ENCODE measurements around the gene CREB3L1. TPM values are rescaled to one million over a fixed set of nuclear protein-coding genes. Genes with fewer than 3 reads are reported as not detected.

Gene CREB3L1
- total and polyA plus RNA-seq, 2 experiments from 2014 or later = 8.5 to 10.4 TPM

- TF ChIP-seq, protein P1, sequence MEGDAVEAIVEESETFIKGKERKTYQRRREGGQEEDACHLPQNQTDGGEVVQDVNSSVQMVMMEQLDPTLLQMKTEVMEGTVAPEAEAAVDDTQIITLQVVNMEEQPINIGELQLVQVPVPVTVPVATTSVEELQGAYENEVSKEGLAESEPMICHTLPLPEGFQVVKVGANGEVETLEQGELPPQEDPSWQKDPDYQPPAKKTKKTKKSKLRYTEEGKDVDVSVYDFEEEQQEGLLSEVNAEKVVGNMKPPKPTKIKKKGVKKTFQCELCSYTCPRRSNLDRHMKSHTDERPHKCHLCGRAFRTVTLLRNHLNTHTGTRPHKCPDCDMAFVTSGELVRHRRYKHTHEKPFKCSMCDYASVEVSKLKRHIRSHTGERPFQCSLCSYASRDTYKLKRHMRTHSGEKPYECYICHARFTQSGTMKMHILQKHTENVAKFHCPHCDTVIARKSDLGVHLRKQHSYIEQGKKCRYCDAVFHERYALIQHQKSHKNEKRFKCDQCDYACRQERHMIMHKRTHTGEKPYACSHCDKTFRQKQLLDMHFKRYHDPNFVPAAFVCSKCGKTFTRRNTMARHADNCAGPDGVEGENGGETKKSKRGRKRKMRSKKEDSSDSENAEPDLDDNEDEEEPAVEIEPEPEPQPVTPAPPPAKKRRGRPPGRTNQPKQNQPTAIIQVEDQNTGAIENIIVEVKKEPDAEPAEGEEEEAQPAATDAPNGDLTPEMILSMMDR (conservative IDR thresholded peaks at IDR 0.05; ENCODE audit: low read depth in 2 of 2) = peak; percentile 23 to 43; a peak in 2 of 4 replicates
- no peak for TF ChIP-seq EZH2 (IDR thresholded peaks at IDR 0.05; ENCODE audit: low read depth, unreplicated experiment)
- peak; percentile 69 for DNase-seq (ENCODE audit: low spot score)
- H3K27me3 Mint-ChIP-seq (ENCODE audit: insufficient read depth, low read depth, poor library complexity) = peaks cover 14% of the 10 kb centered on the region
- H3K4me3 Mint-ChIP-seq = peak overlapping the region; percentile 49
- peaks cover 3% of the 10 kb centered on the region; the same call in 2 of the 3 replicates for H3K36me3 Mint-ChIP-seq (ENCODE audit: low read depth)
- Histone ChIP-seq H3K79me2 (replicated peaks; ENCODE audit: insufficient read depth) (peaks cover 26% of the 10 kb centered on the region), H4K20me1 (replicated peaks; ENCODE audit: insufficient read depth) (peaks cover 13% of the 10 kb centered on the region), H3K4me2 (peak overlapping the region; percentile 76), H3K4me3 (peak overlapping the region; percentile 55; the same call in 1 of the 2 replicates), H3K27me3 (ENCODE audit: insufficient read depth) (peaks cover 7% of the 10 kb centered on the region; the same call in 1 of the 2 replicates), H2AFZ (peak overlapping the region; percentile 38; the same call in 1 of the 2 replicates), H3F3A (replicated peaks; ENCODE audit: low read depth) (peaks cover 14% of the 10 kb centered on the region; the same call in 1 of the 2 replicates), H3K27ac (ENCODE audit: low read depth) (peak overlapping the region; percentile 84; the same call in 1 of the 2 replicates), H3K9me2 (ENCODE audit: insufficient read depth) (no peaks in the 10 kb centered on the region), H3K36me3 (ENCODE audit: insufficient read depth) (no peaks in the 10 kb centered on the region), H3K4me1 (ENCODE audit: insufficient read depth) (peaks cover 87% of the 10 kb centered on the region)
- ATAC-seq = peak; percentile 41
- H3K27ac Mint-ChIP-seq = peak overlapping the region; percentile 80
- H3K9me3 Mint-ChIP-seq = no peaks in the 10 kb centered on the region; the same call in 2 of the 3 replicates
- peaks cover 85% of the 10 kb centered on the region for H3K4me1 Mint-ChIP-seq
Observed at GRCh38 chr11:46345131-46345597, 67.7 kb downstream of the CREB3L1 start.

- peak overlapping the region; percentile 55 for H3K4me3 ChIP-seq
- Mint-ChIP-seq H3K36me3 (ENCODE audit: low read depth) (peaks cover 3% of the 10 kb centered on the region; the same call in 2 of the 3 replicates), H3K4me1 (peaks cover 85% of the 10 kb centered on the region), H3K4me3 (peak overlapping the region; percentile 61), H3K27ac (no peak overlapping the region), H3K9me3 (no peaks in the 10 kb centered on the region; the same call in 2 of the 3 replicates), H3K27me3 (ENCODE audit: insufficient read depth, low read depth, poor library complexity) (peaks cover 14% of the 10 kb centered on the region)
- ATAC-seq (no peak), DNase-seq (ENCODE audit: low spot score) (no peak)
- H3K79me2 ChIP-seq (replicated peaks; ENCODE audit: insufficient read depth) = peaks cover 27% of the 10 kb centered on the region
- no peak for TF ChIP-seq EZH2phosphoT487 (IDR thresholded peaks at IDR 0.05; ENCODE audit: unreplicated experiment)
- no peak for TF ChIP-seq NANOG (IDR thresholded peaks at IDR 0.05; ENCODE audit: borderline replicate concordance)
- no peak for TF ChIP-seq JUNB (IDR thresholded peaks at IDR 0.05; ENCODE audit: unreplicated experiment)
- TF ChIP-seq, protein P1 (conservative IDR thresholded peaks at IDR 0.05; ENCODE audit: low read depth in 2 of 2) = no peak
- no peak for TF ChIP-seq CREB1 (CRISPR knock-in tag; IDR thresholded peaks at IDR 0.05; ENCODE audit: low read depth)
- TF ChIP-seq ETS1 (IDR thresholded peaks at IDR 0.05) = no peak
- TF ChIP-seq EZH2 (IDR thresholded peaks at IDR 0.05; ENCODE audit: low read depth, unreplicated experiment) = no peak
- no peak for TF ChIP-seq STAT1 (IDR thresholded peaks at IDR 0.05; ENCODE audit: unreplicated experiment)
- TF ChIP-seq POLR2AphosphoS5 (IDR thresholded peaks at IDR 0.05; ENCODE audit: low read depth) = no peak
- TF ChIP-seq, protein P2, sequence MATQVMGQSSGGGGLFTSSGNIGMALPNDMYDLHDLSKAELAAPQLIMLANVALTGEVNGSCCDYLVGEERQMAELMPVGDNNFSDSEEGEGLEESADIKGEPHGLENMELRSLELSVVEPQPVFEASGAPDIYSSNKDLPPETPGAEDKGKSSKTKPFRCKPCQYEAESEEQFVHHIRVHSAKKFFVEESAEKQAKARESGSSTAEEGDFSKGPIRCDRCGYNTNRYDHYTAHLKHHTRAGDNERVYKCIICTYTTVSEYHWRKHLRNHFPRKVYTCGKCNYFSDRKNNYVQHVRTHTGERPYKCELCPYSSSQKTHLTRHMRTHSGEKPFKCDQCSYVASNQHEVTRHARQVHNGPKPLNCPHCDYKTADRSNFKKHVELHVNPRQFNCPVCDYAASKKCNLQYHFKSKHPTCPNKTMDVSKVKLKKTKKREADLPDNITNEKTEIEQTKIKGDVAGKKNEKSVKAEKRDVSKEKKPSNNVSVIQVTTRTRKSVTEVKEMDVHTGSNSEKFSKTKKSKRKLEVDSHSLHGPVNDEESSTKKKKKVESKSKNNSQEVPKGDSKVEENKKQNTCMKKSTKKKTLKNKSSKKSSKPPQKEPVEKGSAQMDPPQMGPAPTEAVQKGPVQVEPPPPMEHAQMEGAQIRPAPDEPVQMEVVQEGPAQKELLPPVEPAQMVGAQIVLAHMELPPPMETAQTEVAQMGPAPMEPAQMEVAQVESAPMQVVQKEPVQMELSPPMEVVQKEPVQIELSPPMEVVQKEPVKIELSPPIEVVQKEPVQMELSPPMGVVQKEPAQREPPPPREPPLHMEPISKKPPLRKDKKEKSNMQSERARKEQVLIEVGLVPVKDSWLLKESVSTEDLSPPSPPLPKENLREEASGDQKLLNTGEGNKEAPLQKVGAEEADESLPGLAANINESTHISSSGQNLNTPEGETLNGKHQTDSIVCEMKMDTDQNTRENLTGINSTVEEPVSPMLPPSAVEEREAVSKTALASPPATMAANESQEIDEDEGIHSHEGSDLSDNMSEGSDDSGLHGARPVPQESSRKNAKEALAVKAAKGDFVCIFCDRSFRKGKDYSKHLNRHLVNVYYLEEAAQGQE (IDR thresholded peaks at IDR 0.05; ENCODE audit: unreplicated experiment) = no peak
- TF ChIP-seq ZNF331 (CRISPR knock-in tag; IDR thresholded peaks at IDR 0.05; ENCODE audit: low read depth) = no peak
- H3K36me3 ChIP-seq (ENCODE audit: insufficient read depth) = no peaks in the 10 kb centered on the region
- peaks cover 14% of the 10 kb centered on the region; the same call in 1 of the 2 replicates for H3F3A ChIP-seq (replicated peaks; ENCODE audit: low read depth)
- H2AFZ ChIP-seq = no peak overlapping the region; the same call in 1 of the 2 replicates
- H3K27me3 ChIP-seq (ENCODE audit: insufficient read depth) = peaks cover 7% of the 10 kb centered on the region; the same call in 1 of the 2 replicates
- H3K4me2 ChIP-seq = peak overlapping the region; percentile 76
- no peaks in the 10 kb centered on the region for H3K9me2 ChIP-seq (ENCODE audit: insufficient read depth)
- H3K4me1 ChIP-seq (ENCODE audit: insufficient read depth) = peaks cover 79% of the 10 kb centered on the region
- peaks cover 13% of the 10 kb centered on the region for H4K20me1 ChIP-seq (replicated peaks; ENCODE audit: insufficient read depth)
- no peak overlapping the region for H3K27ac ChIP-seq (ENCODE audit: low read depth)
Observed at GRCh38 chr11:46345881-46346484, 68.5 kb downstream of the CREB3L1 start.

Data from GM23338 (cell line).